GM18858 (cell line): ENCODE results near the gene BANP.
"Not testable (repeated sequence)": the region's sequence is repeated elsewhere in the genome, so short reads cannot be mapped to it uniquely, and the experiment has no call there.

Experiments used
- ATAC-seq: cut with Tn5 transposase; IDR thresholded peaks from one replicate; pipeline ENCODE4 v1.9.1; 2021; ENCODE audit not compliant: unreplicated experiment

Gene BANP

GRCh38 chr16:87950765-87951551, at the start of gene BANP:
Gene BANP (plus strand): TSS chr16:87951434. CDS start chr16:87975116, 23,682 bp downstream.
- ATAC-seq: peak; percentile 79

GRCh38 chr16:87904963-87905362, 46.3 kb upstream of the BANP start:
- not testable (repeated sequence) for ATAC-seq

GRCh38 chr16:87905521-87905920, 45.7 kb upstream of the BANP start:
- not testable (repeated sequence) for ATAC-seq

GRCh38 chr16:87908101-87908500, 43.1 kb upstream of the BANP start:
- not testable (repeated sequence) for ATAC-seq

GRCh38 chr16:87909203-87909935, 41.9 kb upstream of the BANP start:
- ATAC-seq: peak; percentile 87

- ATAC-seq: not testable (repeated sequence)
Measured at GRCh38 chr16:87911106-87911763, 40.0 kb upstream of the BANP start.

GRCh38 chr16:87912691-87913090, 38.5 kb upstream of the BANP start:
- not testable (repeated sequence) for ATAC-seq

GRCh38 chr16:87914021-87914725, 37.1 kb upstream of the BANP start:
- ATAC-seq: not testable (repeated sequence)

GRCh38 chr16:87914812-87915211, 36.4 kb upstream of the BANP start:
- ATAC-seq: no peak

- no peak for ATAC-seq
Measured at GRCh38 chr16:87917503-87917902, 33.7 kb upstream of the BANP start.

- ATAC-seq: no peak
Measured at GRCh38 chr16:87918338-87918737, 32.9 kb upstream of the BANP start.

GRCh38 chr16:87918866-87919680, 32.2 kb upstream of the BANP start:
- no peak for ATAC-seq

- no peak for ATAC-seq
Measured at GRCh38 chr16:87919681-87919994, 31.6 kb upstream of the BANP start.

GRCh38 chr16:87921236-87921773, 29.9 kb upstream of the BANP start:
- ATAC-seq: no peak

- no peak for ATAC-seq
Measured at GRCh38 chr16:87922250-87922871, 28.9 kb upstream of the BANP start.

GRCh38 chr16:87924041-87924810, 27.0 kb upstream of the BANP start:
- peak; percentile 55 for ATAC-seq

GRCh38 chr16:87924811-87925670, 26.2 kb upstream of the BANP start:
- no peak for ATAC-seq
